ENCODE data around the gene SOX6. TPM values are rescaled to one million over a fixed set of nuclear protein-coding genes. Genes with fewer than 3 reads are reported as not detected.

The SOX6 gene
- total RNA-seq, 1 experiment from 2014 or later = 18.4 TPM

DNA sequence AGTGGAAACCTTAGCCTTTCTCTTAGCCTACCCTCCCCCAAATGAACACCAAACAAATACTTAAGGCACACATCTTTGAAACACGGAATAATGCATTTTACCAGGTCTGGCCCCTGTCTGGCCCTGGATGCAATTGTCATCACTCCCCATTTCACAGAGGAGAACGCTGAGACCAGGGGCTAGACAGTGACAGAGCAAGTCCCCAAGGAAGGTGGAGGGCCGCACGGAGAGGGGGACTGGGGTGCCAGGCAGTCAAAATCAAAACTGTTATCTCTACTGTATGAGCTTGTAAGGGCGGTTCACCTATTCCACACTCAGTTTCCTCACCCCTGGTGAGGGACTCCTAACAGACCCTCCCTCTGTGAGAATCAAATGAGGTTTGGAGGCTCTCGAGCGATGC lies 414.2 kb downstream of the SOX6 start:
- DNase-seq = no peak
- no peaks in the 10 kb centered on the region for H3K36me3 Mint-ChIP-seq (ENCODE audit: insufficient read depth, unreplicated experiment)
- H3K27me3 Mint-ChIP-seq (ENCODE audit: unreplicated experiment) = no peaks in the 10 kb centered on the region
- H3K27ac Mint-ChIP-seq (ENCODE audit: unreplicated experiment) = no peak overlapping the region
- H3K4me3 Mint-ChIP-seq (ENCODE audit: low read depth, unreplicated experiment) = no peak overlapping the region
- peaks cover 21% of the 10 kb centered on the region for H3K4me1 Mint-ChIP-seq (ENCODE audit: low read depth, unreplicated experiment)
- CTCF ChIA-PET = no interaction called here
- intact Hi-C loops (cut with micrococcal nuclease; ENCODE audit: unreplicated experiment) = no loop called here
- H3K9me3 Mint-ChIP-seq (ENCODE audit: low read depth, unreplicated experiment) = peaks cover 11% of the 10 kb centered on the region
- BruUV-seq (replicated peaks) = no TSS peak
- TF ChIP-seq, protein P1, sequence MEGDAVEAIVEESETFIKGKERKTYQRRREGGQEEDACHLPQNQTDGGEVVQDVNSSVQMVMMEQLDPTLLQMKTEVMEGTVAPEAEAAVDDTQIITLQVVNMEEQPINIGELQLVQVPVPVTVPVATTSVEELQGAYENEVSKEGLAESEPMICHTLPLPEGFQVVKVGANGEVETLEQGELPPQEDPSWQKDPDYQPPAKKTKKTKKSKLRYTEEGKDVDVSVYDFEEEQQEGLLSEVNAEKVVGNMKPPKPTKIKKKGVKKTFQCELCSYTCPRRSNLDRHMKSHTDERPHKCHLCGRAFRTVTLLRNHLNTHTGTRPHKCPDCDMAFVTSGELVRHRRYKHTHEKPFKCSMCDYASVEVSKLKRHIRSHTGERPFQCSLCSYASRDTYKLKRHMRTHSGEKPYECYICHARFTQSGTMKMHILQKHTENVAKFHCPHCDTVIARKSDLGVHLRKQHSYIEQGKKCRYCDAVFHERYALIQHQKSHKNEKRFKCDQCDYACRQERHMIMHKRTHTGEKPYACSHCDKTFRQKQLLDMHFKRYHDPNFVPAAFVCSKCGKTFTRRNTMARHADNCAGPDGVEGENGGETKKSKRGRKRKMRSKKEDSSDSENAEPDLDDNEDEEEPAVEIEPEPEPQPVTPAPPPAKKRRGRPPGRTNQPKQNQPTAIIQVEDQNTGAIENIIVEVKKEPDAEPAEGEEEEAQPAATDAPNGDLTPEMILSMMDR (IDR thresholded peaks at IDR 0.05; ENCODE audit: unreplicated experiment) = no peak

- Mint-ChIP-seq H3K27ac (ENCODE audit: unreplicated experiment) (no peak overlapping the region), H3K4me3 (ENCODE audit: low read depth, unreplicated experiment) (no peak overlapping the region), H3K27me3 (ENCODE audit: unreplicated experiment) (no peaks in the 10 kb centered on the region), H3K9me3 (ENCODE audit: low read depth, unreplicated experiment) (peaks cover 7% of the 10 kb centered on the region), H3K36me3 (ENCODE audit: insufficient read depth, unreplicated experiment) (no peaks in the 10 kb centered on the region), H3K4me1 (ENCODE audit: low read depth, unreplicated experiment) (peaks cover 21% of the 10 kb centered on the region)
- BruUV-seq (replicated peaks) = no TSS peak
- DNase-seq = no peak
- TF ChIP-seq, protein P1 (IDR thresholded peaks at IDR 0.05; ENCODE audit: unreplicated experiment) = peak; percentile 51
- intact Hi-C loops (cut with micrococcal nuclease; ENCODE audit: unreplicated experiment) = no loop called here
- CTCF ChIA-PET = no interaction called here
Measured at GRCh38 chr11:15941206-15941770, 415.1 kb downstream of the SOX6 start.

DNA sequence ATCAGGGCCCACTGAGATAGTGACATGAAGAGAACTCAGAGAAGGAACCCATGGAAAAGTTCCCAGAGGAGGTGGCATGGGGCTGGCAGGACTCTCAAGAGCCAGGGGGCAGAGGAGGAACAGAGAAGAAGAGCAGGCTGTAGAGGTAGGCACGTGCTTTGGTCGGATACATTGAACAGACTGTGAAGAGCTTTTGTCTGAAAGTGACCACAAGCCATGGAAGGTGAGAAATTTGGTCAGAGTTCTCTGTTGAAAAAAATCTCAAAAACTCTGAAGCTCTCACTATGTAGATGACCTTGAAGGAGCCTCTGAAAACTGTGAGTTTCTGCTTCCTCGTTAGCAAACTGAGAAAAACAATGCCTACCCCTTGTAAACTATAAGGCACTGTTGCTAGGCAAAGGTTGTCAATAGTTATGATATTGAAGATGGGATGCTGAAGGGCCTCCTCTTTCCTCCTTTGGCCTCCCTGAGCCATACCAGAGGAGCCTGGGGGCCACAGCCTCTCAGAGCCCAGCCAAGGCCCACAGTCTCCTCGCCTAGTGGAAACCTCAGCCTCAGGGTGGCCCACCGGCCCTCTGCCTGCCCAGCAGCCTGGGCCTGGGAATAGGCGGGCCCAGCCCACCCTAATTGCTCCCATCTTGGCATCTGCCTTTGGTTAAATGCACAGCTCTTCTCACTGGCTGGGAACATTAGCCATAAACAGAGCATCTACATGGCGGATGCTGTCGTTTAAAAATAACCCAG lies 415.7 kb downstream of the SOX6 start:
- H3K9me3 Mint-ChIP-seq (ENCODE audit: low read depth, unreplicated experiment) = peaks cover 6% of the 10 kb centered on the region
- CTCF ChIA-PET = no interaction called here
- no TSS peak for BruUV-seq (replicated peaks)

DNA sequence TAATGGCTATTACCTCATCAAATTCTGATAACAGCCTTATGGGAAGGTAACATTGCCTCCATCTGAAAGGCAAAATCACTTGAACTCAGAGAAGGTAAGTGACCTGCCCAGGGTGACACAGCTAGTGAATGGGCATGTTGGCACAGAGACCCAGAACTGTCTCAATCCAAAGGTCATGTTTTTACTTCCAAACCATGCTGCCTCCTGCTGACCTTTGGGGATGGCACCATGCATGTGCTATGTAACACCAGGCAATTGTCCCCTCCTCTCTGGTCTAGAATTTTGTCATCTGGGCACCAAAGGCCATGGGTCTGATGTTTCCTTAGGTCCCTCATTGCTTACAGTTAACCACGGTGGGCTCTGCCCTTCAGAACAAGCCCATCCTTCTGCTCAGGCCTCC lies 417.4 kb downstream of the SOX6 start:
- DNase-seq = no peak
- no peaks in the 10 kb centered on the region for H3K9me3 Mint-ChIP-seq (ENCODE audit: low read depth, unreplicated experiment)
- H3K36me3 Mint-ChIP-seq (ENCODE audit: insufficient read depth, unreplicated experiment) = no peaks in the 10 kb centered on the region
- H3K4me3 Mint-ChIP-seq (ENCODE audit: low read depth, unreplicated experiment) = no peak overlapping the region
- intact Hi-C loops (cut with micrococcal nuclease; ENCODE audit: unreplicated experiment) = no loop called here
- CTCF ChIA-PET = no interaction called here
- H3K27ac Mint-ChIP-seq (ENCODE audit: unreplicated experiment) = no peak overlapping the region
- H3K27me3 Mint-ChIP-seq (ENCODE audit: unreplicated experiment) = no peaks in the 10 kb centered on the region
- BruUV-seq (replicated peaks) = no TSS peak
- H3K4me1 Mint-ChIP-seq (ENCODE audit: low read depth, unreplicated experiment) = peaks cover 21% of the 10 kb centered on the region
- TF ChIP-seq, protein P1 (IDR thresholded peaks at IDR 0.05; ENCODE audit: unreplicated experiment) = no peak

More for the DNA sequence above, 415.7 kb downstream of the SOX6 start:
- H3K4me3 Mint-ChIP-seq (ENCODE audit: low read depth, unreplicated experiment) = no peak overlapping the region
- peaks cover 21% of the 10 kb centered on the region for H3K4me1 Mint-ChIP-seq (ENCODE audit: low read depth, unreplicated experiment)
- TF ChIP-seq, protein P1 (IDR thresholded peaks at IDR 0.05; ENCODE audit: unreplicated experiment) = no peak
- DNase-seq = no peak
- no peaks in the 10 kb centered on the region for H3K36me3 Mint-ChIP-seq (ENCODE audit: insufficient read depth, unreplicated experiment)
- intact Hi-C loops (cut with micrococcal nuclease; ENCODE audit: unreplicated experiment) = no loop called here
- no peaks in the 10 kb centered on the region for H3K27me3 Mint-ChIP-seq (ENCODE audit: unreplicated experiment)
- H3K27ac Mint-ChIP-seq (ENCODE audit: unreplicated experiment) = no peak overlapping the region

Measured in Calu3 (cell line).